HG03064 (cell line): ENCODE data around the gene ZNF786.
"Not testable (repeated sequence)": the region's sequence is repeated elsewhere in the genome, so short reads cannot be mapped to it uniquely, and the experiment has no call there.

Experiments
- ATAC-seq: cut with Tn5 transposase; IDR thresholded peaks from one replicate; pipeline ENCODE4 v1.9.1; 2021; ENCODE audit warnings: low read depth; ENCODE audit not compliant: unreplicated experiment

ZNF786 gene

GRCh38 chr7:149090397-149091195 is at the start of gene ZNF786:
ZNF786 (minus strand) TSS chr7:149090718; CDS start chr7:149090640, 78 bp downstream.
- ATAC-seq: peak; percentile 85

GRCh38 chr7:149136118-149136517 is 45.6 kb upstream of the ZNF786 start:
- no peak for ATAC-seq

GRCh38 chr7:149133028-149133710 is 42.7 kb upstream of the ZNF786 start:
- no peak for ATAC-seq

- no peak for ATAC-seq
These were observed 40.2 kb upstream of the ZNF786 start for GRCh38 chr7:149130572-149131198.

GRCh38 chr7:149126662-149127266 is 36.2 kb upstream of the ZNF786 start:
- ATAC-seq: peak; percentile 31

GRCh38 chr7:149125863-149126661 is 35.5 kb upstream of the ZNF786 start, which contains the start of gene ZNF425:
ZNF425 (minus strand) TSS chr7:149126324; CDS start chr7:149126213, 111 bp downstream.
- peak; percentile 71 for ATAC-seq

GRCh38 chr7:149125189-149125862 is 34.8 kb upstream of the ZNF786 start:
- ATAC-seq: no peak

- no peak for ATAC-seq
These were observed 19.5 kb upstream of the ZNF786 start for GRCh38 chr7:149109969-149110368.

GRCh38 chr7:149104749-149105148 is 14.2 kb upstream of the ZNF786 start:
- no peak for ATAC-seq

GRCh38 chr7:149104214-149104613 is 13.7 kb upstream of the ZNF786 start:
- no peak for ATAC-seq

GRCh38 chr7:149103424-149103823 is 12.9 kb upstream of the ZNF786 start:
- ATAC-seq: no peak

- ATAC-seq: no peak
These were observed 12.1 kb upstream of the ZNF786 start for GRCh38 chr7:149102666-149103065.

- no peak for ATAC-seq
These were observed 10.3 kb upstream of the ZNF786 start for GRCh38 chr7:149100821-149101220.

GRCh38 chr7:149099058-149099457 is 8.5 kb upstream of the ZNF786 start:
- ATAC-seq: no peak

- no peak for ATAC-seq
These were observed 6.6 kb upstream of the ZNF786 start for GRCh38 chr7:149097088-149097487.

GRCh38 chr7:149093228-149093627 is 2.7 kb upstream of the ZNF786 start:
- ATAC-seq: no peak

- not testable (repeated sequence) for ATAC-seq
These were observed 1.7 kb upstream of the ZNF786 start for GRCh38 chr7:149092244-149092643.

- no peak for ATAC-seq
These were observed 3.1 kb downstream of the ZNF786 start for GRCh38 chr7:149087376-149087775.

GRCh38 chr7:149085866-149086265 is 4.7 kb downstream of the ZNF786 start:
- no peak for ATAC-seq

GRCh38 chr7:149084407-149084806 is 6.1 kb downstream of the ZNF786 start:
- no peak for ATAC-seq
